HepG2 (cell line): ENCODE measurements around the gene PIBF1. TPM values are rescaled to one million over a fixed set of nuclear protein-coding genes. Genes with fewer than 3 reads are reported as not detected.

Experiments
- EEA1 ChIP-seq: sonication (generic); formaldehyde crosslinking; IDR thresholded peaks from 2 replicates; pipeline ENCODE4 v1.5.1; 2020; ENCODE audit warnings: mild to moderate bottlenecking, missing genetic modification reagents, borderline replicate concordance
- LCORL ChIP-seq, 2 experiments: fragments of 450-650 bp in 1 of 2; sonication (generic) in 1 of 2; formaldehyde crosslinking in 1 of 2; IDR thresholded peaks; 2 replicates each; pipeline versions ENCODE4 v1.5.0 to v1.6.1; 2017 to 2020; ENCODE audit warnings: antibody characterized with exemption in 1 of 2, missing genetic modification reagents in 1 of 2
- PRMT3 ChIP-seq: sonication (generic); formaldehyde crosslinking; IDR thresholded peaks from 2 replicates; pipeline ENCODE4 v1.8.1; 2022; ENCODE audit warnings: low read depth, mild to moderate bottlenecking, moderate library complexity, missing genetic modification reagents, borderline replicate concordance
- SP2 ChIP-seq: sonication (generic); formaldehyde crosslinking; IDR thresholded peaks from 2 replicates; pipeline ENCODE4 v1.5.1; 2020; ENCODE audit warnings: mild to moderate bottlenecking, missing genetic modification reagents
- TAF15 ChIP-seq: fragments of 200-400 bp; formaldehyde crosslinking; IDR thresholded peaks from one replicate; pipeline ENCODE4 v1.6.1; 2018; ENCODE audit warnings: mild to moderate bottlenecking, low read depth, low read length; ENCODE audit not compliant: poor library complexity, severe bottlenecking
- TARDBP ChIP-seq: sonication (generic); formaldehyde crosslinking; IDR thresholded peaks from 2 replicates; pipeline ENCODE4 v1.8.0; 2022; ENCODE audit warnings: mild to moderate bottlenecking, missing genetic modification reagents
- YEATS4 ChIP-seq: sonication (generic); formaldehyde crosslinking; IDR thresholded peaks from 2 replicates; pipeline ENCODE4 v1.4.0; 2020; ENCODE audit warnings: missing genetic modification reagents, borderline replicate concordance
- ZNF549 ChIP-seq: sonication (generic); formaldehyde crosslinking; IDR thresholded peaks from 2 replicates; pipeline ENCODE4 v1.5.0; 2020; ENCODE audit warnings: missing genetic modification reagents
- ZNF703 ChIP-seq: sonication (generic); formaldehyde crosslinking; IDR thresholded peaks from 2 replicates; pipeline ENCODE4 v1.5.1; 2020; ENCODE audit warnings: missing genetic modification reagents, mild to moderate bottlenecking, moderate library complexity, borderline replicate concordance
- ZNF737 ChIP-seq: sonication (generic); formaldehyde crosslinking; IDR thresholded peaks from 2 replicates; pipeline ENCODE4 v1.5.0; 2020; ENCODE audit warnings: missing genetic modification reagents, mild to moderate bottlenecking, borderline replicate concordance
- ZNF879 ChIP-seq: sonication (generic); formaldehyde crosslinking; IDR thresholded peaks from 2 replicates; pipeline ENCODE4 v1.8.1; 2023; ENCODE audit warnings: missing genetic modification reagents
- polyA plus RNA-seq, 8 experiments: library from polyadenylated mRNA; depleted of rRNA in 3 of 8; stranded (reverse) in 7 of 8; unstranded in 1 of 8; fragments of >200 nt; fragmentation: Illumina TruSeq in 4 of 8; extraction: Trizol in 4 of 8; gene quantifications; 2 replicates each; pipeline versions ENCODE4 v1.2.1 to v1.2.3, GENCODE V29; 2011 to 2016; ENCODE audit warnings: low read depth in 4 of 8, missing spikeins in 1 of 8, mixed read lengths in 1 of 8; ENCODE audit not compliant: insufficient read depth in 1 of 8
- total RNA-seq, 5 experiments: library from RNA; depleted of rRNA; stranded (reverse); fragments of >200 nt; fragmentation: Illumina TruSeq; extraction: Trizol; gene quantifications; 2 replicates each; pipeline ENCODE4 v1.2.3, GENCODE V29; 2016; ENCODE audit warnings: low read depth in 1 of 5
- TF ChIP-seq, protein P1 (sequence below): IDR thresholded peaks from 2 replicates; pipeline ENCODE4 v1.6.1; 2016; ENCODE audit warnings: control low read depth
- TF ChIP-seq, protein P2 (sequence below): IDR thresholded peaks from 2 replicates; pipeline ENCODE4 v1.6.1; 2016; ENCODE audit warnings: low read depth, borderline replicate concordance
- TF ChIP-seq, protein P3 (sequence below): sonication (generic); formaldehyde crosslinking; IDR thresholded peaks from 2 replicates; pipeline ENCODE4 v1.8.0; 2022; ENCODE audit warnings: missing genetic modification reagents, mild to moderate bottlenecking, inconsistent platforms, borderline replicate concordance
- TF ChIP-seq, protein P4 (sequence below): sonication (generic); formaldehyde crosslinking; IDR thresholded peaks from 2 replicates; pipeline ENCODE4 v1.4.0; 2020; ENCODE audit warnings: mild to moderate bottlenecking, missing genetic modification reagents
- TF ChIP-seq, protein P5 (sequence below): sonication (generic); formaldehyde crosslinking; IDR thresholded peaks from 2 replicates; pipeline ENCODE4 v1.4.0; 2020; ENCODE audit warnings: missing genetic modification reagents, borderline replicate concordance
- TF ChIP-seq, protein P6 (sequence below): sonication (generic); formaldehyde crosslinking; IDR thresholded peaks from 2 replicates; pipeline ENCODE4 v1.5.0; 2020; ENCODE audit warnings: missing genetic modification reagents, mild to moderate bottlenecking, borderline replicate concordance
- TF ChIP-seq, protein P7 (sequence below): sonication (generic); formaldehyde crosslinking; IDR thresholded peaks from 2 replicates; pipeline ENCODE4 v1.8.1; 2023; ENCODE audit warnings: mild to moderate bottlenecking, missing genetic modification reagents, borderline replicate concordance

PIBF1 gene
- total and polyA plus RNA-seq, 2 of the 13 experiments (the other 11 are each of a cell fraction or from before 2014, with no cell fraction given): 4.2 to 15.8 TPM

DNA sequence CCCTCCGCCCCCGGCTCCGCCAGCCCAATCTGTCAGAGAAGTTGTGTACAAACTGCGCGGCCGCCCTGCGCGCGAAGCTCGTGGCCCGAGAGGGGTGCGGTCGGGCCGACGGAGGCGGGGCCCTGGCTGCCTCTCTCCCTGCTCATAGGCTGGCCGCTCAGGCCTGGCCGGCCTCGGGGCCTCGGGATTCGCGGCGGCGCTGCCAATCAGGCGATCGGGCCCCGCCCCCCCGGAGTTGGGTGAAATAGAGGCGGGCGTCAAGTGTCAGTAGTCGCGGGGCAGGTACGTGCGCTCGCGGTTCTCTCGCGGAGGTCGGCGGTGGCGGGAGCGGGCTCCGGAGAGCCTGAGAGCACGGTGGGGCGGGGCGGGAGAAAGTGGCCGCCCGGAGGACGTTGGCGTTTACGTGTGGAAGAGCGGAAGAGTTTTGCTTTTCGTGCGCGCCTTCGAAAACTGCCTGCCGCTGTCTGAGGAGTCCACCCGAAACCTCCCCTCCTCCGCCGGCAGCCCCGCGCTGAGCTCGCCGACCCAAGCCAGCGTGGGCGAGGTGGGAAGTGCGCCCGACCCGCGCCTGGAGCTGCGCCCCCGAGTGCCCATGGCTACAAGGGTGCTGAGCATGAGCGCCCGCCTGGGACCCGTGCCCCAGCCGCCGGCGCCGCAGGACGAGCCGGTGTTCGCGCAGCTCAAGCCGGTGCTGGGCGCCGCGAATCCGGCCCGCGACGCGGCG, 277.0 kb downstream of the PIBF1 start, which contains the start of gene KLF5 (continued):
- TF ChIP-seq, protein P1, sequence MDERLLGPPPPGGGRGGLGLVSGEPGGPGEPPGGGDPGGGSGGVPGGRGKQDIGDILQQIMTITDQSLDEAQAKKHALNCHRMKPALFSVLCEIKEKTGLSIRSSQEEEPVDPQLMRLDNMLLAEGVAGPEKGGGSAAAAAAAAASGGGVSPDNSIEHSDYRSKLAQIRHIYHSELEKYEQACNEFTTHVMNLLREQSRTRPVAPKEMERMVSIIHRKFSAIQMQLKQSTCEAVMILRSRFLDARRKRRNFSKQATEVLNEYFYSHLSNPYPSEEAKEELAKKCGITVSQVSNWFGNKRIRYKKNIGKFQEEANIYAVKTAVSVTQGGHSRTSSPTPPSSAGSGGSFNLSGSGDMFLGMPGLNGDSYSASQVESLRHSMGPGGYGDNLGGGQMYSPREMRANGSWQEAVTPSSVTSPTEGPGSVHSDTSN (CRISPR knock-in tag): peak; percentile 92
- TF ChIP-seq SP2 (CRISPR knock-in tag) (peak; percentile 99), ZNF549 (CRISPR knock-in tag) (no peak), TARDBP (peak; percentile 44; the same call in 1 of the 2 replicates), ZNF879 (no peak), LCORL (IDR thresholded peaks at IDR 0.05) (no peak), LCORL (CRISPR knock-in tag; IDR thresholded peaks at IDR 0.05) (0 out of 2 replicates have a peak, but pooled peaks have one; percentile 68), YEATS4 (CRISPR knock-in tag) (peak; percentile 33; the same call in 1 of the 2 replicates), TAF15 (no peak), PRMT3 (no peak), ZNF703 (CRISPR knock-in tag) (no peak), ZNF737 (no peak), EEA1 (CRISPR knock-in tag) (no peak; the same call in 1 of the 2 replicates)
- TF ChIP-seq, protein P2, sequence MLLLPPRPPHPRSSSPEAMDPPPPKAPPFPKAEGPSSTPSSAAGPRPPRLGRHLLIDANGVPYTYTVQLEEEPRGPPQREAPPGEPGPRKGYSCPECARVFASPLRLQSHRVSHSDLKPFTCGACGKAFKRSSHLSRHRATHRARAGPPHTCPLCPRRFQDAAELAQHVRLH: peak; percentile 72; the same call in 1 of the 2 replicates
- TF ChIP-seq, protein P3, sequence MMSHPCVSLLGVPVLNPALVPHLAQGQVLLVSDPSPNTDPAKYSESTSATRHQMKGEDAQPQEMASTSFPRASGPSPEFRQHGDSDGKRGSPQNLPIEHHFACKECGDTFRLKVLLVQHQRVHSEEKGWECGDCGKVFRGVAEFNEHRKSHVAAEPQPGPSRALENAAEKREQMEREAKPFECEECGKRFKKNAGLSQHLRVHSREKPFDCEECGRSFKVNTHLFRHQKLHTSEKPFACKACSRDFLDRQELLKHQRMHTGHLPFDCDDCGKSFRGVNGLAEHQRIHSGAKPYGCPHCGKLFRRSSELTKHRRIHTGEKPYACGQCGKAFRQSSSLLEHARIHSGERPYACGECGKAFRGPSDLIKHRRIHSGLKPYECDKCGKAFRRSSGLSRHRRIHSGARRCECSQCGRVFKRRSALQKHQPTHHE: peak; percentile 66; the same call in 1 of the 2 replicates
- TF ChIP-seq, protein P4, sequence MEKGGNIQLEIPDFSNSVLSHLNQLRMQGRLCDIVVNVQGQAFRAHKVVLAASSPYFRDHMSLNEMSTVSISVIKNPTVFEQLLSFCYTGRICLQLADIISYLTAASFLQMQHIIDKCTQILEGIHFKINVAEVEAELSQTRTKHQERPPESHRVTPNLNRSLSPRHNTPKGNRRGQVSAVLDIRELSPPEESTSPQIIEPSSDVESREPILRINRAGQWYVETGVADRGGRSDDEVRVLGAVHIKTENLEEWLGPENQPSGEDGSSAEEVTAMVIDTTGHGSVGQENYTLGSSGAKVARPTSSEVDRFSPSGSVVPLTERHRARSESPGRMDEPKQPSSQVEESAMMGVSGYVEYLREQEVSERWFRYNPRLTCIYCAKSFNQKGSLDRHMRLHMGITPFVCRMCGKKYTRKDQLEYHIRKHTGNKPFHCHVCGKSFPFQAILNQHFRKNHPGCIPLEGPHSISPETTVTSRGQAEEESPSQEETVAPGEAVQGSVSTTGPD (CRISPR knock-in tag): no peak
- TF ChIP-seq, protein P5, sequence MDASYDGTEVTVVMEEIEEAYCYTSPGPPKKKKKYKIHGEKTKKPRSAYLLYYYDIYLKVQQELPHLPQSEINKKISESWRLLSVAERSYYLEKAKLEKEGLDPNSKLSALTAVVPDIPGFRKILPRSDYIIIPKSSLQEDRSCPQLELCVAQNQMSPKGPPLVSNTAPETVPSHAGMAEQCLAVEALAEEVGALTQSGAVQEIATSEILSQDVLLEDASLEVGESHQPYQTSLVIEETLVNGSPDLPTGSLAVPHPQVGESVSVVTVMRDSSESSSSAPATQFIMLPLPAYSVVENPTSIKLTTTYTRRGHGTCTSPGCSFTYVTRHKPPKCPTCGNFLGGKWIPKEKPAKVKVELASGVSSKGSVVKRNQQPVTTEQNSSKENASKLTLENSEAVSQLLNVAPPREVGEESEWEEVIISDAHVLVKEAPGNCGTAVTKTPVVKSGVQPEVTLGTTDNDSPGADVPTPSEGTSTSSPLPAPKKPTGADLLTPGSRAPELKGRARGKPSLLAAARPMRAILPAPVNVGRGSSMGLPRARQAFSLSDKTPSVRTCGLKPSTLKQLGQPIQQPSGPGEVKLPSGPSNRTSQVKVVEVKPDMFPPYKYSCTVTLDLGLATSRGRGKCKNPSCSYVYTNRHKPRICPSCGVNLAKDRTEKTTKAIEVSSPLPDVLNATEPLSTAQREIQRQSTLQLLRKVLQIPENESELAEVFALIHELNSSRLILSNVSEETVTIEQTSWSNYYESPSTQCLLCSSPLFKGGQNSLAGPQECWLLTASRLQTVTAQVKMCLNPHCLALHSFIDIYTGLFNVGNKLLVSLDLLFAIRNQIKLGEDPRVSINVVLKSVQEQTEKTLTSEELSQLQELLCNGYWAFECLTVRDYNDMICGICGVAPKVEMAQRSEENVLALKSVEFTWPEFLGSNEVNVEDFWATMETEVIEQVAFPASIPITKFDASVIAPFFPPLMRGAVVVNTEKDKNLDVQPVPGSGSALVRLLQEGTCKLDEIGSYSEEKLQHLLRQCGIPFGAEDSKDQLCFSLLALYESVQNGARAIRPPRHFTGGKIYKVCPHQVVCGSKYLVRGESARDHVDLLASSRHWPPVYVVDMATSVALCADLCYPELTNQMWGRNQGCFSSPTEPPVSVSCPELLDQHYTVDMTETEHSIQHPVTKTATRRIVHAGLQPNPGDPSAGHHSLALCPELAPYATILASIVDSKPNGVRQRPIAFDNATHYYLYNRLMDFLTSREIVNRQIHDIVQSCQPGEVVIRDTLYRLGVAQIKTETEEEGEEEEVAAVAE (CRISPR knock-in tag): no peak
- TF ChIP-seq, protein P6, sequence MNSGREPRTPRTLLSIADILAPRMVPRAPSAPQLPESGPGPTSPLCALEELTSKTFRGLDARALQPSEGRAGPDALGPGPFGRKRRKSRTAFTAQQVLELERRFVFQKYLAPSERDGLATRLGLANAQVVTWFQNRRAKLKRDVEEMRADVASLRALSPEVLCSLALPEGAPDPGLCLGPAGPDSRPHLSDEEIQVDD (CRISPR knock-in tag): no peak
- TF ChIP-seq, protein P7, sequence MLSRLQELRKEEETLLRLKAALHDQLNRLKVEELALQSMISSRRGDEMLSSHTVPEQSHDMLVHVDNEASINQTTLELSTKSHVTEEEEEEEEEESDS (CRISPR knock-in tag): no peak
